Loucy (cell line): ENCODE data around the gene GALNT10.

Experiments
- H2AFZ ChIP-seq: fragments of 200-600 bp; sonication (generic); 2 replicates; pipeline ENCODE4 v1.6.0; 2016; ENCODE audit warnings: antibody characterized with exemption, mild to moderate bottlenecking, low read length, moderate library complexity
- H3F3A ChIP-seq: fragments of 200-600 bp; 2 replicates; pipeline ENCODE4 v1.6.0; 2016; ENCODE audit warnings: antibody characterized with exemption, low read depth, mild to moderate bottlenecking
- H3K27me3 ChIP-seq: fragments of 200-600 bp; sonication (generic); 2 replicates; pipeline ENCODE4 v1.6.1; 2014; ENCODE audit warnings: low read length, mild to moderate bottlenecking; ENCODE audit not compliant: insufficient read depth, poor library complexity, severe bottlenecking
- H3K36me3 ChIP-seq: fragments of 200-600 bp; sonication (generic); 2 replicates; pipeline ENCODE4 v1.6.1; 2016; ENCODE audit warnings: low read length; ENCODE audit not compliant: insufficient read depth
- H3K4me1 ChIP-seq: fragments of 200-600 bp; sonication (generic); 2 replicates; pipeline ENCODE4 v1.5.1; 2014; ENCODE audit warnings: low read length, mild to moderate bottlenecking; ENCODE audit not compliant: insufficient read depth, poor library complexity, severe bottlenecking
- H3K4me2 ChIP-seq: fragments of 200-600 bp; sonication (generic); 2 replicates; pipeline ENCODE4 v1.6.0; 2014; ENCODE audit warnings: antibody characterized with exemption, low read length, low read depth, mild to moderate bottlenecking; ENCODE audit not compliant: poor library complexity, severe bottlenecking
- H3K4me3 ChIP-seq: fragments of 200-600 bp; sonication (generic); 2 replicates; pipeline ENCODE4 v1.5.1; 2014; ENCODE audit warnings: low read length, mild to moderate bottlenecking, mixed read lengths; ENCODE audit not compliant: poor library complexity, severe bottlenecking
- H3K79me2 ChIP-seq: fragments of 200-600 bp; sonication (generic); 2 replicates; pipeline ENCODE4 v1.6.1; 2014; ENCODE audit warnings: low read length; ENCODE audit not compliant: insufficient read depth
- H3K9ac ChIP-seq: fragments of 200-600 bp; sonication (generic); 2 replicates; pipeline ENCODE4 v1.6.0; 2014; ENCODE audit warnings: mild to moderate bottlenecking, low read depth, low read length, moderate library complexity; ENCODE audit not compliant: poor library complexity, severe bottlenecking
- H3K9me2 ChIP-seq: fragments of 200-600 bp; sonication (generic); replicated peaks from 2 replicates; pipeline ENCODE4 v1.6.1; 2016; ENCODE audit warnings: low read depth, low read length, mixed read lengths
- H3K9me3 ChIP-seq: fragments of 200-600 bp; sonication (generic); 2 replicates; pipeline ENCODE4 v1.6.1; 2014; ENCODE audit warnings: mild to moderate bottlenecking, antibody characterized with exemption, low read length, low read depth; ENCODE audit not compliant: insufficient read depth
- H4K20me1 ChIP-seq: fragments of 200-600 bp; sonication (generic); 2 replicates; pipeline ENCODE4 v1.6.0; 2014; ENCODE audit warnings: antibody characterized with exemption, low read length, mild to moderate bottlenecking; ENCODE audit not compliant: insufficient read depth, poor library complexity, severe bottlenecking
- EZH2phosphoT487 ChIP-seq: fragments of 200-600 bp; IDR thresholded peaks from 2 replicates; pipeline ENCODE4 v1.6.1; 2018; ENCODE audit warnings: antibody characterized with exemption, mild to moderate bottlenecking, moderate library complexity, borderline replicate concordance
- TF ChIP-seq, protein P1 (sequence below): fragments of 200-600 bp; sonication (generic); conservative IDR thresholded peaks from 2 replicates; pipeline ENCODE4 v1.5.1; 2014; ENCODE audit warnings: mild to moderate bottlenecking, antibody characterized with exemption, low read length

Gene GALNT10

DNA sequence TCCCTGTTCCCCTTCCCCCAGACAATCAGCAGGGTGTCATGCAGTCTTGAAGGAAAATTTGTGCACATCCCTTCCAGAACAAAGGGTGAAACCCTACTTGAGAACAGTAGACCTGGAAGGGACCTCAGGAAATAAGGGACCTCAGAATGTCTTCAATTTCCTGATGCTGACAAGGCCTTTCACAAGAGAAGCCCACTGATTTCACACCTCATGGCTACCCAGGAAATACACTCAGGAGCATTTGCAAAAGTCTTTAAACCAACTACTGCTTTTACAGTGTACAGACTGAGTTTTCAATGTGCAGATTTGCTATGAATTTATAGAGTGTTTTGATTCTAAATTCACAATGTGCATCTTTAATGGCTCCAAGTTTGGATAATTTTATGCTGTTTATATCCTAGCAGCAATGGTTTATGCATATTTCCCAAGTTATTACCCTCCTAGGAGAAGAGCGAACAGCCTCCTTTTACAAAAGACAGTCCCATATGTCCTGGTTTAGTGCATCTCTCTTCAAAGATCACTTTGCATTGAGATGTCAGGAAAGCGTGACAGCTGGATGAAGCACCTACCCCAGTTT is 74.8 kb downstream of the GALNT10 start:
- H2AFZ ChIP-seq = no peak overlapping the region
- no peak for TF ChIP-seq EZH2phosphoT487
- TF ChIP-seq, protein P1, sequence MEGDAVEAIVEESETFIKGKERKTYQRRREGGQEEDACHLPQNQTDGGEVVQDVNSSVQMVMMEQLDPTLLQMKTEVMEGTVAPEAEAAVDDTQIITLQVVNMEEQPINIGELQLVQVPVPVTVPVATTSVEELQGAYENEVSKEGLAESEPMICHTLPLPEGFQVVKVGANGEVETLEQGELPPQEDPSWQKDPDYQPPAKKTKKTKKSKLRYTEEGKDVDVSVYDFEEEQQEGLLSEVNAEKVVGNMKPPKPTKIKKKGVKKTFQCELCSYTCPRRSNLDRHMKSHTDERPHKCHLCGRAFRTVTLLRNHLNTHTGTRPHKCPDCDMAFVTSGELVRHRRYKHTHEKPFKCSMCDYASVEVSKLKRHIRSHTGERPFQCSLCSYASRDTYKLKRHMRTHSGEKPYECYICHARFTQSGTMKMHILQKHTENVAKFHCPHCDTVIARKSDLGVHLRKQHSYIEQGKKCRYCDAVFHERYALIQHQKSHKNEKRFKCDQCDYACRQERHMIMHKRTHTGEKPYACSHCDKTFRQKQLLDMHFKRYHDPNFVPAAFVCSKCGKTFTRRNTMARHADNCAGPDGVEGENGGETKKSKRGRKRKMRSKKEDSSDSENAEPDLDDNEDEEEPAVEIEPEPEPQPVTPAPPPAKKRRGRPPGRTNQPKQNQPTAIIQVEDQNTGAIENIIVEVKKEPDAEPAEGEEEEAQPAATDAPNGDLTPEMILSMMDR = no peak
- no peaks in the 10 kb centered on the region for H3K4me1 ChIP-seq
- no peaks in the 10 kb centered on the region for H4K20me1 ChIP-seq
- no peaks in the 10 kb centered on the region for H3K27me3 ChIP-seq
- H3K9me3 ChIP-seq = no peaks in the 10 kb centered on the region
- no peaks in the 10 kb centered on the region for H3K79me2 ChIP-seq
- no peaks in the 10 kb centered on the region; the same call in 1 of the 2 replicates for H3K36me3 ChIP-seq
- H3K9me2 ChIP-seq = no peaks in the 10 kb centered on the region
- no peak overlapping the region for H3K9ac ChIP-seq
- no peaks in the 10 kb centered on the region for H3F3A ChIP-seq
- H3K4me3 ChIP-seq = no peak overlapping the region
- no peak overlapping the region for H3K4me2 ChIP-seq

GRCh38 chr5:154267516-154267915 is 77.0 kb downstream of the GALNT10 start:
- Histone ChIP-seq H3K9me2 (no peaks in the 10 kb centered on the region), H3K9ac (no peak overlapping the region), H2AFZ (no peak overlapping the region), H3K9me3 (no peaks in the 10 kb centered on the region), H3K4me2 (no peak overlapping the region), H4K20me1 (no peaks in the 10 kb centered on the region), H3K4me3 (no peak overlapping the region), H3K27me3 (no peaks in the 10 kb centered on the region), H3K79me2 (no peaks in the 10 kb centered on the region), H3F3A (no peaks in the 10 kb centered on the region), H3K4me1 (peaks cover 11% of the 10 kb centered on the region), H3K36me3 (no peaks in the 10 kb centered on the region; the same call in 1 of the 2 replicates)
- TF ChIP-seq EZH2phosphoT487 = no peak
- TF ChIP-seq, protein P1 = no peak

- Histone ChIP-seq H3F3A (no peaks in the 10 kb centered on the region), H3K4me3 (no peak overlapping the region), H3K4me1 (peaks cover 16% of the 10 kb centered on the region), H3K9ac (no peak overlapping the region), H3K27me3 (no peaks in the 10 kb centered on the region), H3K4me2 (no peak overlapping the region), H2AFZ (no peak overlapping the region), H3K36me3 (no peaks in the 10 kb centered on the region; the same call in 1 of the 2 replicates), H3K9me3 (no peaks in the 10 kb centered on the region), H3K79me2 (no peaks in the 10 kb centered on the region), H4K20me1 (no peaks in the 10 kb centered on the region), H3K9me2 (no peaks in the 10 kb centered on the region)
- TF ChIP-seq EZH2phosphoT487 = no peak
- TF ChIP-seq, protein P1 = no peak
These were observed 77.5 kb downstream of the GALNT10 start for GRCh38 chr5:154268073-154268472.
